Jurkat, Clone E6-1 (cell line): ENCODE data around the gene C1QTNF1.

ENCODE experiments used
- DNase-seq: peaks from one replicate; pipeline ENCODE4 v3.0.0-alpha.2; 2011; ENCODE audit warnings: low read depth, low spot score
- H3K4me3 ChIP-seq: 2 replicates; pipeline ENCODE4 v1.5.1; 2011; ENCODE audit warnings: mild to moderate bottlenecking, low read length, control low read depth, moderate library complexity

Gene C1QTNF1

GRCh38 chr17:79002796-79003593, 21.0 kb upstream of the C1QTNF1 start:
- no peak for DNase-seq
- H3K4me3 ChIP-seq, result no peak overlapping the region

GRCh38 chr17:79003661-79004411, 20.1 kb upstream of the C1QTNF1 start:
- no peak for DNase-seq
- H3K4me3 ChIP-seq, result no peak overlapping the region

- peak; percentile 87 for DNase-seq
- H3K4me3 ChIP-seq, result peak overlapping the region; percentile 36
Measured at GRCh38 chr17:79005063-79005861, 18.7 kb upstream of the C1QTNF1 start.

- no peak for DNase-seq
- H3K4me3 ChIP-seq, result peak overlapping the region; percentile 36
Measured at GRCh38 chr17:79006046-79006445, 17.9 kb upstream of the C1QTNF1 start.

GRCh38 chr17:79006794-79007503, 17.0 kb upstream of the C1QTNF1 start:
- no peak overlapping the region for H3K4me3 ChIP-seq

GRCh38 chr17:79007504-79008381, 16.2 kb upstream of the C1QTNF1 start:
- peak overlapping the region; percentile 97 for H3K4me3 ChIP-seq

More at GRCh38 chr17:79006794-79007503, 17.0 kb upstream of the C1QTNF1 start:
- no peak for DNase-seq

GRCh38 chr17:79008666-79009387, 15.1 kb upstream of the C1QTNF1 start:
- no peak for DNase-seq
- peak overlapping the region; percentile 97 for H3K4me3 ChIP-seq

More at GRCh38 chr17:79007504-79008381, 16.2 kb upstream of the C1QTNF1 start:
- peak; percentile 50 for DNase-seq

GRCh38 chr17:79009397-79010303, 14.3 kb upstream of the C1QTNF1 start, which contains the start of gene CANT1:
Gene CANT1 (minus strand): TSS chr17:79009764. CDS start chr17:78997622, 12,142 bp downstream.
- peak within 1 kb of the TSS; percentile 97 for H3K4me3 ChIP-seq
- DNase-seq, result peak; percentile 81

GRCh38 chr17:79010304-79010646, 13.7 kb upstream of the C1QTNF1 start:
- DNase-seq, result no peak
- peak overlapping the region; percentile 97 for H3K4me3 ChIP-seq

GRCh38 chr17:79011451-79012147, 12.4 kb upstream of the C1QTNF1 start:
- no peak overlapping the region for H3K4me3 ChIP-seq
- DNase-seq, result no peak

GRCh38 chr17:79012563-79013134, 11.3 kb upstream of the C1QTNF1 start:
- no peak overlapping the region for H3K4me3 ChIP-seq
- no peak for DNase-seq

GRCh38 chr17:79014158-79014758, 9.7 kb upstream of the C1QTNF1 start:
- no peak for DNase-seq
- no peak overlapping the region for H3K4me3 ChIP-seq

- H3K4me3 ChIP-seq, result no peak overlapping the region
- DNase-seq, result no peak
Measured at GRCh38 chr17:79017546-79018369, 6.2 kb upstream of the C1QTNF1 start.

- no peak overlapping the region for H3K4me3 ChIP-seq
- no peak for DNase-seq
Measured at GRCh38 chr17:79018370-79018695, 5.6 kb upstream of the C1QTNF1 start.

- DNase-seq, result no peak
- H3K4me3 ChIP-seq, result no peak overlapping the region
Measured at GRCh38 chr17:79019261-79019631, 4.7 kb upstream of the C1QTNF1 start.
